Retinal pigment epithelial cell (primary cell): ENCODE data around the gene FAM8A1.

Experiments used
- DNase-seq: peaks from one replicate; pipeline ENCODE4 v3.0.0-alpha.2; 2010; ENCODE audit warnings: low read depth
- H3K4me3 ChIP-seq: 2 replicates; pipeline ENCODE4 v1.5.1; 2011; ENCODE audit warnings: mild to moderate bottlenecking, low read length, control low read depth, moderate library complexity
- CTCF ChIP-seq: conservative IDR thresholded peaks from 2 replicates; pipeline ENCODE4 v1.5.1; 2011; ENCODE audit warnings: low read depth, low read length, control low read depth, inconsistent platforms

FAM8A1 gene, protein sequence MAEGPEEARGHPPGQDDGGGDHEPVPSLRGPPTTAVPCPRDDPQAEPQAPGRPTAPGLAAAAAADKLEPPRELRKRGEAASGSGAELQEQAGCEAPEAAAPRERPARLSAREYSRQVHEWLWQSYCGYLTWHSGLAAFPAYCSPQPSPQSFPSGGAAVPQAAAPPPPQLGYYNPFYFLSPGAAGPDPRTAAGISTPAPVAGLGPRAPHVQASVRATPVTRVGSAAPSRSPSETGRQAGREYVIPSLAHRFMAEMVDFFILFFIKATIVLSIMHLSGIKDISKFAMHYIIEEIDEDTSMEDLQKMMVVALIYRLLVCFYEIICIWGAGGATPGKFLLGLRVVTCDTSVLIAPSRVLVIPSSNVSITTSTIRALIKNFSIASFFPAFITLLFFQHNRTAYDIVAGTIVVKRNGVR

DNA sequence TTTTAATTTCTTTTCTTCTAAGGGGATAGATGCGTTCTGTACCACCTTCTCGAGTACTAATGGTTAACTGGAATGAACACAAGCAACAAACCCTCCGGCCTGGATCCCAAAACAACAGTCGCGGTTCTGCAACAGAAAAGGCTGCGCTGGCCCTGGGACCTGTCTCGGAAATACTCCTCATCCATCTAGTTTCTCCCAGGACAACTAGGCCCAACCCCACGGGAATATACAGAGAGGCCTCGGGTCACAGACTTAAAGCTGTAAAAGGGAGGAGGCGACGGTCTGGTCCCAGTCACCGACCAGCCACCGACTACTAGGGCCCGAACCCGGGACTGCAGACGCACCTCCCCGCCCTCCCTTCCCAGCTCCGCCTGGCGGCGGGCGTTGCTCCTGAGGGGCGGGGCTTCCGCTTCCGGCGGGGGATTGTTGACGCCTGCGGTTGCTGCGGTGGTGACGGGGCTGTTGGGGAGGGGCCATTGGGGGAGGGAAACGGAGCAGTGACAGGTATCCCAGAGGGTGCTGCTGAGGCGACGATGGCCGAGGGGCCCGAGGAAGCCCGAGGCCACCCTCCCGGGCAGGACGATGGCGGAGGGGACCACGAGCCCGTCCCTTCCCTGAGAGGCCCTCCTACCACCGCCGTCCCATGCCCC is at the start of gene FAM8A1:
Gene FAM8A1 (plus strand): TSS at position 426 of the 650 bp plus-strand sequence. CDS start 108 bp downstream, at position 534.
- H3K4me3 ChIP-seq: peak within 1 kb of the TSS; percentile 69
- peak; percentile 55 for TF ChIP-seq CTCF
- DNase-seq: peak; percentile 22

GRCh38 chr6:17551383-17551958 is 48.6 kb upstream of the FAM8A1 start:
- no peak for DNase-seq
- H3K4me3 ChIP-seq: no peak overlapping the region
- TF ChIP-seq CTCF: no peak

DNA sequence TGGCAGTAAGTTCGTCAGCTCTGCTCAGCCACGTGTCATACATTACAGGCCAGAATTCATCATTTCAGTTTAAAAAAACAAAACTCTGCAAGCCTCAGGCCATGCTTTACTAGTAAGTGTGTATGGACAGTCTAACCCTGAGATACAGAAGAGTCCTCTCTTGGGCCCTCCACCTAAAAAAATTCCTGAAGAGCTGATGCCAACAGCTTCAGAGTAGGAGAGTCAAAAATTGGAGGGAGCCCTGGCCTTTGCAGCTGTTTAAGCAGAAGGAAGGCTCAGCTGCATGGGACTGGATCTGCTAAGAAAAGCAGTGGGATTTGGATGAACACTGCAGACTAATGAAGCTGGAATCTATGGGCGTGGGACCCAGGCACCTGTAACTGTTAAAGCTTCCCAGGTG is 47.2 kb upstream of the FAM8A1 start:
- no peak for TF ChIP-seq CTCF
- DNase-seq: no peak
- no peak overlapping the region for H3K4me3 ChIP-seq

- H3K4me3 ChIP-seq: no peak overlapping the region
- DNase-seq: no peak
- TF ChIP-seq CTCF: no peak
Observed at GRCh38 chr6:17556014-17556413, 44.1 kb upstream of the FAM8A1 start.

DNA sequence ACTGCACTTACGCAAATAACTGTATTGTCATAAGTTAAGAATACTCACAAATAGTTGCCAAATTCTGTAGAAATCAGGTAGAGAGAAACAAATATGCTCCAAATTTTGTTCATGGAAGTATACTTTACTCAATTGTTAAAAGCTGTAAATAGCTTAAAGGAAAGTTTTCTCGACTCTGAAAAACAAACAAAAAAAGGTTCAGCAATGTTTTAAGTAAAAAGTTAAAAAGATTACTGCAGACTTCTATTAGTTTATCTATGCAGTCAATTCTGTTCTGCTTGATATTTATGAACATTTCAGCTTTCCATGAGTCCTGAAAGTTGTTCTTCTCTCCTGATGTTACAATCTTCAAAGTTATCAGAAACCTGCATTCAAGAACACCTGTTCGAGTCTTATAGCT is 37.5 kb upstream of the FAM8A1 start:
- TF ChIP-seq CTCF: no peak
- DNase-seq: no peak
- no peak overlapping the region for H3K4me3 ChIP-seq

DNA sequence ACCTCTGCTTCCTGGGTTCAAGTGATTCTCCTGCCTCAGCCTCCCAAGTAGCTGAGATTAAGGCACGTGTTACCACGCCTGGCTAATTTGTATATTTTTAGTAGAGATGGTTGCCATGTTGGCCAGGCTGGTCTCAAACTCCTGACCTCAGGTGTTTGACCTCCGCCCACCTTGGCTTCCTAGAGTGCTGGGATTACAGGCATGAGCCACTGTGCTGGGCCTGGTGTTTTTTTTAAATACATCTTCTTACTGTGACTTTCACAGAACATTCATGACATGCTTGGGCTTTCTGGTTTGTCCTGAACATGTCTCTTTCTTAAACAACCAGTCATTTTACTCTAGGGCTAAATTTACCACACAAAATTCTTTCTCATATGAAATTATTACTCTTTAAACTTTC is 34.7 kb upstream of the FAM8A1 start:
- TF ChIP-seq CTCF: no peak

More for the DNA sequence above, 34.7 kb upstream of the FAM8A1 start:
- no peak for DNase-seq
- no peak overlapping the region for H3K4me3 ChIP-seq
